GM19023 (cell line): ENCODE results near the gene MRPL19.

ENCODE experiments used
- ATAC-seq: cut with Tn5 transposase; IDR thresholded peaks from one replicate; pipeline ENCODE4 v1.9.1; 2021; ENCODE audit warnings: mild to moderate bottlenecking, moderate library complexity; ENCODE audit not compliant: unreplicated experiment

Gene MRPL19

GRCh38 chr2:75722687-75723086 is 76.1 kb downstream of the MRPL19 start:
- ATAC-seq = no peak

GRCh38 chr2:75728614-75729419 is 82.2 kb downstream of the MRPL19 start:
- ATAC-seq = no peak

- no peak for ATAC-seq
Observed at GRCh38 chr2:75729861-75730260, 83.3 kb downstream of the MRPL19 start.

DNA sequence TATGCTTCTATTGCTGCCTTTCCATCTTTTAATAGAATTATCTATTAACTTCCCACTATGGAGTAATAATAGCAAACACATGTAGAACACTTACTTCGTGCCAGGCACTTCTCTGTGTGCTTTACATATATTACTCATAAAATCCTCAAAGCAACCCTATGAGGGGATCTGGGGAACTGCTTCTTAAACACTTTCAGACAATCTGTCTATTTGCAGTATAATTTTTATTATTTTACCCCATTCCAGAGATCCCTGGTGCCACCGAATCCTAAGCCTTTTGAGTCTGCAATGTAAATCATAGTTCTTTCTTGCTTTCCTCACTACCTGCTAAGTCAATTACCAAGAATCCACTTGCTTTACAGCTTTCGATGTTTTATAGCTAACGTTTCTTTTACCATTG is 89.7 kb downstream of the MRPL19 start:
- ATAC-seq = no peak

DNA sequence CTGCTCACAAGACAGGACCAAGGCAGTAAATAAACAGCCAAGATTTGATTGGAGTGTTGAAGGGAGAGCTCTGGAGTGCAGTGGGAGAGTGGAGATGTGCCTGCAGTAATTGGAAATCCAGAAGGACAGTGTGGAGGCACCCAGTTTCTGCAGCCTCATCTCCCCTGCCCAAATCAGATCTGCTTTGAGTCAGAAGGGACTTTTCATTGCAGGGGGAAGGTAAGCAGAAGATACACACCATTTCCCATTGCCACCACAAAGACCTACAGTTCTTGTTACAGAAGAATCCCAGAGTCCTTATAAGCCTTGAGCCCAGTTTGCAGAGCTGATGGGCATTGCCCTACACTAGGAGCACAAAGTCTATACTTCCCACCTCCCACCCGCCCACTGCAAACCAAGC is 91.4 kb downstream of the MRPL19 start:
- ATAC-seq = no peak
